ENCODE results near the gene S1PR2. TPM values are rescaled to one million over a fixed set of nuclear protein-coding genes. Genes with fewer than 3 reads are reported as not detected.

The S1PR2 gene
- total and polyA plus RNA-seq, 4 donors: 1.2 to 4.8 (median 3.3) TPM

- H3K9me3 ChIP-seq (ENCODE audit: control insufficient read depth in 4 of 4, low read length in 3 of 4): no peaks in the 10 kb centered on the region
- no peak overlapping the region for H3K4me3 ChIP-seq (ENCODE audit: low read depth in 1 of 3, low read length in 3 of 3)
- H3K27ac ChIP-seq (ENCODE audit: low read depth in 1 of 2, low read length in 2 of 2): no peak overlapping the region
- 91% methylated on average over 9 of the region's 9 CpGs for WGBS
- H3K4me1 ChIP-seq (ENCODE audit: control insufficient read depth in 4 of 4, insufficient read depth in 4 of 4, low read length in 3 of 4): peaks cover 0 to 5% (median 2%) of the 10 kb centered on the region in 4 donors
- peaks cover 0 to under 1% (median 0%) of the 10 kb centered on the region in 4 donors for H3K36me3 ChIP-seq (ENCODE audit: control insufficient read depth in 4 of 4, insufficient read depth in 3 of 4, low read depth in 1 of 4, low read length in 3 of 4)
- TF ChIP-seq GABPA (IDR thresholded peaks at IDR 0.05 in 1 of 2, conservative IDR thresholded peaks at IDR 0.05 in 1 of 2): no peak
- TF ChIP-seq FOXA1 (IDR thresholded peaks at IDR 0.05): no peak
- no peak for TF ChIP-seq ATF3 (IDR thresholded peaks at IDR 0.05)
- TF ChIP-seq MAX (IDR thresholded peaks at IDR 0.05): no peak
- TF ChIP-seq SP1 (IDR thresholded peaks at IDR 0.05): no peak
- no peak for TF ChIP-seq YY1 (IDR thresholded peaks at IDR 0.05)
- no peak for TF ChIP-seq FOXA2 (IDR thresholded peaks at IDR 0.05)
- TF ChIP-seq HNF4A (conservative IDR thresholded peaks at IDR 0.05): no peak
- no peak for TF ChIP-seq RXRA (IDR thresholded peaks at IDR 0.05)
- no peak for DNase-seq (ENCODE audit: low spot score)
- H3K9ac ChIP-seq (ENCODE audit: low read depth in 1 of 2, low read length in 2 of 2): no peak overlapping the region
- H3K27me3 ChIP-seq (ENCODE audit: control insufficient read depth in 4 of 4, insufficient read depth in 4 of 4, low read length in 3 of 4): no peaks in the 10 kb centered on the region
These were observed 14.0 kb downstream of the S1PR2 start for GRCh38 chr19:10217085-10217484.

DNA sequence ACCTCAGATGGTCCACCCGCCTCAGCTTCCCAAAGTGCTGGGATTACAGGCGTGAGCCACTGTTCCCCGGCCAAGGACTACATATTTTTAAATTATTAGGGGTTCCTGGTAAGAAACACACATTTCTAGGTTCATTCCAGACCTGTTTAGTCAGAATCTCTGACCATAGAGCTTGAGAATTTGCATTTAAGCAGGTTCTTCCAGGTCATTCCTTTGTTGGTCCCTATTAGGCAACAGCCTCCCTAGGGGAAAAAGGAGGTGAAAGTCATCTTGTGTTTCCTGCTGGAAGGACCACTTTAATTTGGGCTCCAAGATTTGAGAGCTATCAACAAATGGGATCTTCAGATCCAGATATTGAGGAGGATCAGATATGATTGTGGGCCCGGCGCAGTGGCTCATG, 16.3 kb downstream of the S1PR2 start:
- TF ChIP-seq TAF1 (conservative IDR thresholded peaks at IDR 0.05) (no peak), MAX (IDR thresholded peaks at IDR 0.05) (no peak), RAD21 (IDR thresholded peaks at IDR 0.05) (no peak), EGR1 (IDR thresholded peaks at IDR 0.05; ENCODE audit: low read depth in 2 of 2) (no peak), FOXA2 (IDR thresholded peaks at IDR 0.05) (no peak), JUND (IDR thresholded peaks at IDR 0.05) (no peak), ATF3 (IDR thresholded peaks at IDR 0.05) (no peak), NR2F2 (IDR thresholded peaks at IDR 0.05) (no peak), RXRA (IDR thresholded peaks at IDR 0.05) (no peak), YY1 (IDR thresholded peaks at IDR 0.05) (no peak), FOXA1 (IDR thresholded peaks at IDR 0.05) (no peak), HNF4A (conservative IDR thresholded peaks at IDR 0.05) (no peak), SP1 (IDR thresholded peaks at IDR 0.05) (no peak)
- TF ChIP-seq, protein P1, sequence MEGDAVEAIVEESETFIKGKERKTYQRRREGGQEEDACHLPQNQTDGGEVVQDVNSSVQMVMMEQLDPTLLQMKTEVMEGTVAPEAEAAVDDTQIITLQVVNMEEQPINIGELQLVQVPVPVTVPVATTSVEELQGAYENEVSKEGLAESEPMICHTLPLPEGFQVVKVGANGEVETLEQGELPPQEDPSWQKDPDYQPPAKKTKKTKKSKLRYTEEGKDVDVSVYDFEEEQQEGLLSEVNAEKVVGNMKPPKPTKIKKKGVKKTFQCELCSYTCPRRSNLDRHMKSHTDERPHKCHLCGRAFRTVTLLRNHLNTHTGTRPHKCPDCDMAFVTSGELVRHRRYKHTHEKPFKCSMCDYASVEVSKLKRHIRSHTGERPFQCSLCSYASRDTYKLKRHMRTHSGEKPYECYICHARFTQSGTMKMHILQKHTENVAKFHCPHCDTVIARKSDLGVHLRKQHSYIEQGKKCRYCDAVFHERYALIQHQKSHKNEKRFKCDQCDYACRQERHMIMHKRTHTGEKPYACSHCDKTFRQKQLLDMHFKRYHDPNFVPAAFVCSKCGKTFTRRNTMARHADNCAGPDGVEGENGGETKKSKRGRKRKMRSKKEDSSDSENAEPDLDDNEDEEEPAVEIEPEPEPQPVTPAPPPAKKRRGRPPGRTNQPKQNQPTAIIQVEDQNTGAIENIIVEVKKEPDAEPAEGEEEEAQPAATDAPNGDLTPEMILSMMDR (IDR thresholded peaks at IDR 0.05; ENCODE audit: low read depth, low read length, missing input control): no peak
- TF ChIP-seq, protein P2, sequence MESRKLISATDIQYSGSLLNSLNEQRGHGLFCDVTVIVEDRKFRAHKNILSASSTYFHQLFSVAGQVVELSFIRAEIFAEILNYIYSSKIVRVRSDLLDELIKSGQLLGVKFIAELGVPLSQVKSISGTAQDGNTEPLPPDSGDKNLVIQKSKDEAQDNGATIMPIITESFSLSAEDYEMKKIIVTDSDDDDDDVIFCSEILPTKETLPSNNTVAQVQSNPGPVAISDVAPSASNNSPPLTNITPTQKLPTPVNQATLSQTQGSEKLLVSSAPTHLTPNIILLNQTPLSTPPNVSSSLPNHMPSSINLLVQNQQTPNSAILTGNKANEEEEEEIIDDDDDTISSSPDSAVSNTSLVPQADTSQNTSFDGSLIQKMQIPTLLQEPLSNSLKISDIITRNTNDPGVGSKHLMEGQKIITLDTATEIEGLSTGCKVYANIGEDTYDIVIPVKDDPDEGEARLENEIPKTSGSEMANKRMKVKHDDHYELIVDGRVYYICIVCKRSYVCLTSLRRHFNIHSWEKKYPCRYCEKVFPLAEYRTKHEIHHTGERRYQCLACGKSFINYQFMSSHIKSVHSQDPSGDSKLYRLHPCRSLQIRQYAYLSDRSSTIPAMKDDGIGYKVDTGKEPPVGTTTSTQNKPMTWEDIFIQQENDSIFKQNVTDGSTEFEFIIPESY (IDR thresholded peaks at IDR 0.05): no peak
- TF ChIP-seq, protein P3, sequence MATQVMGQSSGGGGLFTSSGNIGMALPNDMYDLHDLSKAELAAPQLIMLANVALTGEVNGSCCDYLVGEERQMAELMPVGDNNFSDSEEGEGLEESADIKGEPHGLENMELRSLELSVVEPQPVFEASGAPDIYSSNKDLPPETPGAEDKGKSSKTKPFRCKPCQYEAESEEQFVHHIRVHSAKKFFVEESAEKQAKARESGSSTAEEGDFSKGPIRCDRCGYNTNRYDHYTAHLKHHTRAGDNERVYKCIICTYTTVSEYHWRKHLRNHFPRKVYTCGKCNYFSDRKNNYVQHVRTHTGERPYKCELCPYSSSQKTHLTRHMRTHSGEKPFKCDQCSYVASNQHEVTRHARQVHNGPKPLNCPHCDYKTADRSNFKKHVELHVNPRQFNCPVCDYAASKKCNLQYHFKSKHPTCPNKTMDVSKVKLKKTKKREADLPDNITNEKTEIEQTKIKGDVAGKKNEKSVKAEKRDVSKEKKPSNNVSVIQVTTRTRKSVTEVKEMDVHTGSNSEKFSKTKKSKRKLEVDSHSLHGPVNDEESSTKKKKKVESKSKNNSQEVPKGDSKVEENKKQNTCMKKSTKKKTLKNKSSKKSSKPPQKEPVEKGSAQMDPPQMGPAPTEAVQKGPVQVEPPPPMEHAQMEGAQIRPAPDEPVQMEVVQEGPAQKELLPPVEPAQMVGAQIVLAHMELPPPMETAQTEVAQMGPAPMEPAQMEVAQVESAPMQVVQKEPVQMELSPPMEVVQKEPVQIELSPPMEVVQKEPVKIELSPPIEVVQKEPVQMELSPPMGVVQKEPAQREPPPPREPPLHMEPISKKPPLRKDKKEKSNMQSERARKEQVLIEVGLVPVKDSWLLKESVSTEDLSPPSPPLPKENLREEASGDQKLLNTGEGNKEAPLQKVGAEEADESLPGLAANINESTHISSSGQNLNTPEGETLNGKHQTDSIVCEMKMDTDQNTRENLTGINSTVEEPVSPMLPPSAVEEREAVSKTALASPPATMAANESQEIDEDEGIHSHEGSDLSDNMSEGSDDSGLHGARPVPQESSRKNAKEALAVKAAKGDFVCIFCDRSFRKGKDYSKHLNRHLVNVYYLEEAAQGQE (IDR thresholded peaks at IDR 0.05): no peak
- no peaks in the 10 kb centered on the region for H3K27me3 ChIP-seq (ENCODE audit: control insufficient read depth in 4 of 4, insufficient read depth in 4 of 4, low read length in 3 of 4)
- 98% methylated on average over 5 of the region's 5 CpGs for WGBS
- H3K9me3 ChIP-seq (ENCODE audit: control insufficient read depth in 4 of 4, low read length in 3 of 4): no peaks in the 10 kb centered on the region
- H3K9ac ChIP-seq (ENCODE audit: low read depth in 1 of 2, low read length in 2 of 2): no peak overlapping the region
- H3K27ac ChIP-seq (ENCODE audit: low read depth in 1 of 2, low read length in 2 of 2): no peak overlapping the region
- no peak overlapping the region for H3K4me3 ChIP-seq (ENCODE audit: low read depth in 1 of 3, low read length in 3 of 3)
- H3K4me1 ChIP-seq (ENCODE audit: control insufficient read depth in 4 of 4, insufficient read depth in 4 of 4, low read length in 3 of 4): peaks cover 0 to 5% (median 2%) of the 10 kb centered on the region in 4 donors
- H3K36me3 ChIP-seq (ENCODE audit: control insufficient read depth in 4 of 4, insufficient read depth in 3 of 4, low read depth in 1 of 4, low read length in 3 of 4): no peaks in the 10 kb centered on the region
- no peak for DNase-seq (ENCODE audit: low spot score)
